HFFc6 (cell line): ENCODE results near the gene ANO4. TPM values are rescaled to one million over a fixed set of nuclear protein-coding genes. Genes with fewer than 3 reads are reported as not detected.

Source experiments
- DNase-seq: peaks from one replicate; pipeline ENCODE4 v3.0.0-alpha.2; 2018
- H3K27ac Mint-ChIP-seq: 2 replicates; pipeline ENCODE4 v1.8.0; 2020; ENCODE audit warnings: mild to moderate bottlenecking, mixed read lengths
- H3K27me3 Mint-ChIP-seq: 2 replicates; pipeline ENCODE4 v1.8.0; 2021; ENCODE audit warnings: mild to moderate bottlenecking, moderate library complexity, mixed read lengths; ENCODE audit not compliant: insufficient read depth
- H3K36me3 Mint-ChIP-seq: 2 replicates; pipeline ENCODE4 v1.8.0; 2021; ENCODE audit warnings: low read depth, mixed read lengths
- H3K4me1 Mint-ChIP-seq: 2 replicates; pipeline ENCODE4 v1.8.0; 2020; ENCODE audit warnings: low read depth, mixed read lengths
- H3K4me3 Mint-ChIP-seq: 2 replicates; pipeline ENCODE4 v1.8.0; 2020; ENCODE audit warnings: mild to moderate bottlenecking, moderate library complexity, mixed read lengths
- H3K9me3 Mint-ChIP-seq: 2 replicates; pipeline ENCODE4 v1.8.0; 2020; ENCODE audit warnings: mild to moderate bottlenecking, mixed read lengths
- CTCF ChIP-seq: fragments of 200-600 bp; sonication (generic); IDR thresholded peaks from 2 replicates; pipeline ENCODE4 v1.5.0; 2021; ENCODE audit warnings: antibody characterized with exemption, mild to moderate bottlenecking
- total RNA-seq, 6 experiments: library from RNA; stranded (reverse); fragmentation: NEBNext Ultra II Directional; extraction: Animal tissue kit (Norgen Biotek cat#: 25700); gene quantifications; 2 replicates in 1 of 6; 3 replicates in 5 of 6; pipeline ENCODE4 v1.2.3, GENCODE V29; 2021

The ANO4 gene
- total RNA-seq, 6 experiments from 2014 or later = not detected

GRCh38 chr12:101097829-101098580 lies 303.4 kb downstream of the ANO4 start:
- Mint-ChIP-seq H3K36me3 (no peaks in the 10 kb centered on the region), H3K9me3 (peaks cover 42% of the 10 kb centered on the region), H3K4me3 (no peak overlapping the region), H3K27me3 (no peaks in the 10 kb centered on the region), H3K4me1 (no peaks in the 10 kb centered on the region), H3K27ac (no peak overlapping the region)
- no peak for DNase-seq
- no peak for TF ChIP-seq CTCF

- H3K4me3 Mint-ChIP-seq = no peak overlapping the region
- no peak overlapping the region for H3K27ac Mint-ChIP-seq
- H3K4me1 Mint-ChIP-seq = no peaks in the 10 kb centered on the region
- TF ChIP-seq CTCF = no peak
- H3K36me3 Mint-ChIP-seq = no peaks in the 10 kb centered on the region
- peaks cover 19% of the 10 kb centered on the region for H3K9me3 Mint-ChIP-seq
- no peaks in the 10 kb centered on the region for H3K27me3 Mint-ChIP-seq
- DNase-seq = no peak
These were observed 312.6 kb downstream of the ANO4 start for GRCh38 chr12:101107032-101107763.

GRCh38 chr12:101108130-101108529 lies 313.6 kb downstream of the ANO4 start:
- no peaks in the 10 kb centered on the region for H3K4me1 Mint-ChIP-seq
- peaks cover 22% of the 10 kb centered on the region for H3K9me3 Mint-ChIP-seq
- no peak overlapping the region for H3K27ac Mint-ChIP-seq
- H3K4me3 Mint-ChIP-seq = no peak overlapping the region
- DNase-seq = no peak
- H3K27me3 Mint-ChIP-seq = no peaks in the 10 kb centered on the region
- no peaks in the 10 kb centered on the region for H3K36me3 Mint-ChIP-seq
- TF ChIP-seq CTCF = no peak

GRCh38 chr12:101110866-101111265 lies 316.3 kb downstream of the ANO4 start:
- no peak for TF ChIP-seq CTCF
- Mint-ChIP-seq H3K27ac (no peak overlapping the region), H3K4me3 (no peak overlapping the region), H3K36me3 (no peaks in the 10 kb centered on the region), H3K4me1 (no peaks in the 10 kb centered on the region), H3K9me3 (peaks cover 29% of the 10 kb centered on the region), H3K27me3 (no peaks in the 10 kb centered on the region)
- no peak for DNase-seq

GRCh38 chr12:101111441-101111840 lies 316.9 kb downstream of the ANO4 start:
- no peak overlapping the region for H3K27ac Mint-ChIP-seq
- H3K4me1 Mint-ChIP-seq = no peaks in the 10 kb centered on the region
- no peaks in the 10 kb centered on the region for H3K27me3 Mint-ChIP-seq
- no peaks in the 10 kb centered on the region for H3K36me3 Mint-ChIP-seq
- peaks cover 28% of the 10 kb centered on the region for H3K9me3 Mint-ChIP-seq
- TF ChIP-seq CTCF = no peak
- no peak overlapping the region for H3K4me3 Mint-ChIP-seq
- no peak for DNase-seq
